PC-3 (cell line): ENCODE measurements around the gene MRLN.

ENCODE experiments used
- CTCF ChIP-seq: fragments of 300-600 bp; sonication (generic); conservative IDR thresholded peaks from 2 replicates; pipeline ENCODE4 v1.5.1; 2017; ENCODE audit warnings: antibody characterized with exemption, low read depth, mild to moderate bottlenecking, low read length
- EZH2phosphoT487 ChIP-seq: fragments of 300-600 bp; sonication (generic); IDR thresholded peaks from 2 replicates; pipeline ENCODE4 v1.6.1; 2018; ENCODE audit warnings: mild to moderate bottlenecking, antibody characterized with exemption, low read length, borderline replicate concordance

DNA sequence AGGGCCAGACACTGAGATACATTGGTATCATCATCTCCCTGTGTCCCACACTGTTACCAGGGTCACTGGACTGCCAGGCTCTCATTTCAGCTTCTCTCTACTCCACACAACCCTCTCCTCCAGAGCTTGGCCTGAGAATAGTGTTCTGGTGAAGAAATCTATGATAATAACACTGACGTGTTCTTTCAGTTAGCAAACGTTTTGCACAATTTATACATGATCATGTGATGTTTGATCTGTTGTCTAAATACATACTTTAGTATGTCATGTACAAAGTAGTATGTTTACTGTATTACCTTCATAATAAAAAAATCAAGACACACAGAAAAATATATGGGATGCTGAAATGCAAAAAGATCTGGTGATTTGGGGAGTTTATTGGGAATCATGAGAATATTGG is 48.6 kb downstream of the MRLN start:
- no peak for TF ChIP-seq CTCF
- no peak for TF ChIP-seq EZH2phosphoT487
